ENCODE measurements around the gene HOXB5. TPM values are rescaled to one million over a fixed set of nuclear protein-coding genes. Genes with fewer than 3 reads are reported as not detected.
A peak's percentile ranks its signal among the peaks of the same experiment; 100 is the strongest.

HOXB5 gene
- total RNA-seq, 2 experiments from 2014 or later: not detected

DNA sequence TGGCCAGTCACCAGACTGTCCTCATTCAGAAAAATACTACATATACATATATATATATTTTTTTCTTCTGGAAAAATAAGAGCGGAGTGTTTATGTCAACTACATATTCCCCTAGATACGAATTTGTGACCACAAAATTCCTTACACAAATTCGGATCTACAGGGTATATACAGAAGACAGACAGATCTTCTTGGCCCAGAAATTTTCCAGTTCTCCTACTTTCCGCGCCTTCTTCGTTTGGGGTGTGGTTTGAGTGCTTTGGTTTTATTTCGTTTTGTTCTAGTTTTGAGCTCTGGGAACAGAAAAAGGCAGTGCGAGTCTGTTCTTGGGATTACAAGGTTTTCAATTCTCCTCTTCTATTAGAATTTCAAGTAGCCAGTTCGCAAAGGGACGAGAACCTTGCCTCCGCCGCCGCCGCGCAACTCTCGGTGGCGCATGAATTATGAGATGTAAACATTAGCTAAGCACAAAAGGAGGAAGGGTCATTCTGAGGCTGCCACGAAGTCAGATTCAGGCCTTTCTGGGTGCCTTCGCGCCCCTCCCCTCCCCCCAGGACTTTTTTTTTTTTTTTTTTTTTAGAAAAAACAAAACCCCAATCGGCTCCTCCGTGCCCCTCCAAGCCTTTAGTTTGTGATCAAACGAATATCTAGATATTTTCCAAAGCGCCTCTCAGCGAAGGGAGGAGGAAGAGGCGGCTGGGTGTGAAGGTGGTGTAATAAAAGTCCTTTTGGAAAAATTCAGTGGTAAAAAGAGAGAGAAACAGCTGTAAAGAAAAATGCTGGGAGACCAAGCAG is 13.6 kb downstream of the HOXB5 start:
- H3K27ac Mint-ChIP-seq: no peak overlapping the region
- no peak overlapping the region for H3K27ac ChIP-seq (ENCODE audit: low read depth in 1 of 2, low read length in 2 of 2)
- POLR2A ChIA-PET: no interaction called here
- intact Hi-C loops (cut with DNase I, micrococcal nuclease): no loop called here
- DNase-seq (no peak), ATAC-seq (ENCODE audit: poor library complexity) (no peak)
- peaks cover 61% of the 10 kb centered on the region for H3K4me1 Mint-ChIP-seq (ENCODE audit: low read depth)
- H3K36me3 Mint-ChIP-seq (ENCODE audit: low read depth): no peaks in the 10 kb centered on the region
- CTCF ChIA-PET: no interaction called here
- peaks cover 83% of the 10 kb centered on the region for H3K27me3 Mint-ChIP-seq
- TF ChIP-seq, protein P1, sequence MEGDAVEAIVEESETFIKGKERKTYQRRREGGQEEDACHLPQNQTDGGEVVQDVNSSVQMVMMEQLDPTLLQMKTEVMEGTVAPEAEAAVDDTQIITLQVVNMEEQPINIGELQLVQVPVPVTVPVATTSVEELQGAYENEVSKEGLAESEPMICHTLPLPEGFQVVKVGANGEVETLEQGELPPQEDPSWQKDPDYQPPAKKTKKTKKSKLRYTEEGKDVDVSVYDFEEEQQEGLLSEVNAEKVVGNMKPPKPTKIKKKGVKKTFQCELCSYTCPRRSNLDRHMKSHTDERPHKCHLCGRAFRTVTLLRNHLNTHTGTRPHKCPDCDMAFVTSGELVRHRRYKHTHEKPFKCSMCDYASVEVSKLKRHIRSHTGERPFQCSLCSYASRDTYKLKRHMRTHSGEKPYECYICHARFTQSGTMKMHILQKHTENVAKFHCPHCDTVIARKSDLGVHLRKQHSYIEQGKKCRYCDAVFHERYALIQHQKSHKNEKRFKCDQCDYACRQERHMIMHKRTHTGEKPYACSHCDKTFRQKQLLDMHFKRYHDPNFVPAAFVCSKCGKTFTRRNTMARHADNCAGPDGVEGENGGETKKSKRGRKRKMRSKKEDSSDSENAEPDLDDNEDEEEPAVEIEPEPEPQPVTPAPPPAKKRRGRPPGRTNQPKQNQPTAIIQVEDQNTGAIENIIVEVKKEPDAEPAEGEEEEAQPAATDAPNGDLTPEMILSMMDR (IDR thresholded peaks at IDR 0.05): no peak
- H3K27me3 ChIP-seq (ENCODE audit: control insufficient read depth in 1 of 2, insufficient read depth in 2 of 2, low read length in 2 of 2): peaks cover 43 to 53% of the 10 kb centered on the region in 2 experiments
- H3K4me3 Mint-ChIP-seq: peak overlapping the region; percentile 92
- H3K4me1 ChIP-seq (ENCODE audit: insufficient read depth, low read length): peaks cover 64% of the 10 kb centered on the region
- no peak overlapping the region for H3K4me3 ChIP-seq (ENCODE audit: low read length)
- H3K36me3 ChIP-seq (ENCODE audit: insufficient read depth, low read length): no peaks in the 10 kb centered on the region
- H3K9me3 Mint-ChIP-seq: no peaks in the 10 kb centered on the region
- peaks cover 0 to 3% of the 10 kb centered on the region in 2 experiments for H3K9me3 ChIP-seq (ENCODE audit: control insufficient read depth in 1 of 2, insufficient read depth in 1 of 2, low read length in 2 of 2)

DNA sequence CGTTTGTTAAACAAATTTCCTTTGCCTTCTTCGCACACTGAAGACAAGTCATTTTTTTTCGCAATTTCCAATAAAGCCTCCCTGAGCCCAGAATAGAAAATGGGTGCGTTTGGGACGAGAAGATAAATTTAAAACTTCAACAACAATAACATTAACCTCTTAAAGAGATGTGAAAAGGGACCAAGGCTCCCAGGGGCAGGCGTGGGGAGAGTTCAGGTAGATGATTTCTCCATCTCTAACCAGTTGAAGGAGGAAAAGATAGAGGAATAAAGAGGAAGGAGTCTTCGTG is 14.2 kb downstream of the HOXB5 start:
- Histone ChIP-seq H3K36me3 (ENCODE audit: insufficient read depth, low read length) (no peaks in the 10 kb centered on the region), H3K4me3 (ENCODE audit: low read length) (peak overlapping the region; percentile 84), H3K27ac (ENCODE audit: low read depth in 1 of 2, low read length in 2 of 2) (no peak overlapping the region), H3K9me3 (ENCODE audit: control insufficient read depth in 1 of 2, insufficient read depth in 1 of 2, low read length in 2 of 2) (peaks cover 0 to 3% of the 10 kb centered on the region in 2 experiments), H3K4me1 (ENCODE audit: insufficient read depth, low read length) (peaks cover 61% of the 10 kb centered on the region), H3K27me3 (ENCODE audit: control insufficient read depth in 1 of 2, insufficient read depth in 2 of 2, low read length in 2 of 2) (peaks cover 42 to 51% of the 10 kb centered on the region in 2 experiments)
- ChIA-PET CTCF (no interaction called here), POLR2A (no interaction called here)
- DNase-seq: no peak
- Mint-ChIP-seq H3K4me1 (ENCODE audit: low read depth) (peaks cover 59% of the 10 kb centered on the region), H3K27me3 (peaks cover 83% of the 10 kb centered on the region), H3K27ac (no peak overlapping the region), H3K9me3 (no peaks in the 10 kb centered on the region), H3K4me3 (peak overlapping the region; percentile 92), H3K36me3 (ENCODE audit: low read depth) (no peaks in the 10 kb centered on the region)
- intact Hi-C loops (cut with DNase I, micrococcal nuclease): no loop called here
- ATAC-seq (ENCODE audit: poor library complexity): no peak
- TF ChIP-seq, protein P1 (IDR thresholded peaks at IDR 0.05): no peak

DNA sequence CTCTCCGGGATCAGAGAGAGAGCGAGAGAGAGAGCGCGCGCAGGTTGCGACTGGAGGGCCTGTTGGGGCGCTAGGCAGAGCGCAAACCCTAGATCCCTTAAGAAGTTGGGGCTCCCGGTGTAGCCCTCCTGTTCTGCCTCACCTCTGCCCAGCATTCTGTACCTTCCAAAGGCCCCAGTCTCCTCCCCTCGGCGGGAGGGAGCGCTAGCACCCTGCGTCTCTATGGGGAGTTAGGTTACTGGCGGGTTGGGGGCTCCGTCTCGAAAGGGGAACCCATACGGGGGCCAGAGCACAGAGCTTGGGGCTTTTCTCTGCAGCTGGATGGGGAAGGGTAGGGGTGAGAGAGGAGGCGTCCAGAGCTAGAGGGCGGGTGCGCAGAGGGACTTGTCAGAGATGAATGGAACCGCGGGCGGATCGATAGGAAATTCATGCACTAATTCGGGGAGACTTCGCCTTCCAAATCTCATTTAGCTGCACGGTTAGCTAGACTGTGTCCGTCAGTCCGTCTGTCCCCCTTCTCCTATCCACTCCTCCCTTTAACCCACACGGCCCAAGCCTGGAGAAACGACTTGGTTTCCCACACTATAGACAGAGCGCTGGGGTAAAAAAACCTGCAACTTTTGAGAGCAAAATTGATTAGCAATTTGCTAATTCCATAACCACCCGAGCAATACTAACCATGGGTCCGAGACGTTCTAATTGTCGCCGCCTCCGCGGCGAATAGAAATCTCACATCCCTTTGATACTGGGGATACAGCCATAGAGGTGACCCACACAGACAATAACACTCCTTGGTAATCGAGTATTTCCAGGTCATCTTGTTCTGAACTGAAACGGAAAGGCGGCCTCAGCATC is 14.7 kb downstream of the HOXB5 start:
- POLR2A ChIA-PET: no interaction called here
- no peak for DNase-seq
- Histone ChIP-seq H3K4me3 (ENCODE audit: low read length) (peak overlapping the region; percentile 84), H3K9me3 (ENCODE audit: control insufficient read depth in 1 of 2, insufficient read depth in 1 of 2, low read length in 2 of 2) (peaks cover 0 to 3% of the 10 kb centered on the region in 2 experiments), H3K4me1 (ENCODE audit: insufficient read depth, low read length) (peaks cover 61% of the 10 kb centered on the region), H3K36me3 (ENCODE audit: insufficient read depth, low read length) (no peaks in the 10 kb centered on the region), H3K27me3 (ENCODE audit: control insufficient read depth in 1 of 2, insufficient read depth in 2 of 2, low read length in 2 of 2) (peaks cover 42 to 51% of the 10 kb centered on the region in 2 experiments), H3K27ac (ENCODE audit: low read depth in 1 of 2, low read length in 2 of 2) (peak overlapping the region in 1 of 2 donors; percentile 36)
- peak overlapping the region; percentile 92 for H3K4me3 Mint-ChIP-seq
- H3K27ac Mint-ChIP-seq: no peak overlapping the region
- CTCF ChIA-PET: no interaction called here
- intact Hi-C loops (cut with DNase I, micrococcal nuclease): no loop called here
- H3K36me3 Mint-ChIP-seq (ENCODE audit: low read depth): no peaks in the 10 kb centered on the region
- TF ChIP-seq, protein P1 (IDR thresholded peaks at IDR 0.05): no peak
- H3K27me3 Mint-ChIP-seq: peaks cover 83% of the 10 kb centered on the region
- peak; percentile 57 for ATAC-seq (ENCODE audit: poor library complexity)
- no peaks in the 10 kb centered on the region for H3K9me3 Mint-ChIP-seq
- peaks cover 59% of the 10 kb centered on the region for H3K4me1 Mint-ChIP-seq (ENCODE audit: low read depth)

Data from CD4-positive, alpha-beta T cell (primary cell).